HUES6 (cell line): Measurements from ENCODE around the gene GBF1.

ENCODE experiments used
- H3K27ac ChIP-seq: 2 replicates; pipeline ENCODE4 v1.7.0; 2013; ENCODE audit warnings: low read depth, mild to moderate bottlenecking, low read length, inconsistent platforms
- H3K27me3 ChIP-seq: 2 replicates; pipeline ENCODE4 v1.6.1; 2013; ENCODE audit warnings: low read length; ENCODE audit not compliant: control insufficient read depth, insufficient read depth
- H3K36me3 ChIP-seq: 2 replicates; pipeline ENCODE4 v1.6.1; 2013; ENCODE audit warnings: low read length; ENCODE audit not compliant: control insufficient read depth, insufficient read depth
- H3K4me1 ChIP-seq: 2 replicates; pipeline ENCODE4 v1.6.1; 2013; ENCODE audit warnings: low read length; ENCODE audit not compliant: control insufficient read depth, insufficient read depth
- H3K4me3 ChIP-seq: 2 replicates; pipeline ENCODE4 v1.5.1; 2013; ENCODE audit warnings: low read depth, low read length
- H3K9ac ChIP-seq: one replicate; pipeline ENCODE4 v1.6.1; 2013; ENCODE audit warnings: mild to moderate bottlenecking, low read length
- H3K9me3 ChIP-seq: 2 replicates; pipeline ENCODE4 v1.6.1; 2013; ENCODE audit warnings: low read depth, low read length; ENCODE audit not compliant: control insufficient read depth, insufficient read depth

GBF1 gene

DNA sequence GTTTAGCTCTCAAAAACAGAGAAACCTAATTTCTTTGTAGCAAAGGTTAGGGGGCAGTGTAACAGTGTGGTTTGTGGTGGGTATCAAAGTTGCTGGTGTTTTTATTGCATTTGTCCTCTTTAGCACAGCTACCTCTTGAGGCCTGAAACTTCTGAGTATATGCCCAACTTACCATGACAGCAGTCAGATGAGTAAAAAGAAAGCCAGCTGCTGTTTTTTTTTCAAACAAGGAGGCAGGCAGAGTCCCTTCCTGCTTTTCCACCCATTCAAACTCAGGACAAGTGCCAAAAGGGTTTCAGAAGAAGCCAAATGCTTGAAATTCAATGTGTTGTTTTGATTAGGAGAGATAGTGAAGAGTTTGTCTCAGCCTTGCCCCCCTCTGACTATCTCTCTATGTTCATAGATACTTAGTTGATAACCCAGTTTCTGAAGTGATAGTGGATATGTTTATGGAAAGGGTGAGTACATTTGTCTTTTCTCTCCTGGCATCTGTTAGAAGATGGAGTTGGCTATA lies 23.1 kb downstream of the GBF1 start:
- Histone ChIP-seq H3K4me3 (no peak overlapping the region), H3K27me3 (no peaks in the 10 kb centered on the region), H3K36me3 (no peaks in the 10 kb centered on the region; the same call in 1 of the 2 replicates), H3K4me1 (no peaks in the 10 kb centered on the region), H3K27ac (no peak overlapping the region), H3K9me3 (no peaks in the 10 kb centered on the region), H3K9ac (no peak overlapping the region)

DNA sequence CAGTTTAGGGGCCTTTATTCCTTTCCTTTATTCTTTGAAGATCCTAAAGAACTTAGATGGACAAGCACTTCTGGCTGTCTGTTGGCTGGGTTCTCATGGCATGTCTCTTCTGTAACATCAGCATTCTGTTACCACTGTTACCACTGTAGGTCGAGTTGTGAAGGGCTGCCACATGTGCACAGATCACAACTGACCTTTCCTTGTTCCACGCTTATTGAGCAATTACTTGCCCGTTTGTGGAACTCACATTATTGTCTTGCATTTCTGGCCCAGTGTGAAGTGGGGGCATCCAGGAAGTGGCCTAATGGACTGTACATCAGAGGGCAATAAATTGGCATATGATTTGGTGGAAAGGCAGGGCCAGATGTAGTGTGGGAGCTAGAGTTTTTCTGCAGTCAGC lies 23.7 kb downstream of the GBF1 start:
- no peaks in the 10 kb centered on the region for H3K9me3 ChIP-seq
- H3K27ac ChIP-seq, result no peak overlapping the region

GRCh38 chr10:102274062-102274461 lies 28.7 kb downstream of the GBF1 start:
- Histone ChIP-seq H3K36me3 (no peaks in the 10 kb centered on the region), H3K27ac (no peak overlapping the region), H3K27me3 (no peaks in the 10 kb centered on the region), H3K9ac (no peak overlapping the region), H3K4me3 (no peak overlapping the region), H3K9me3 (no peaks in the 10 kb centered on the region), H3K4me1 (no peaks in the 10 kb centered on the region)

More for the DNA sequence above, 23.7 kb downstream of the GBF1 start:
- Histone ChIP-seq H3K27me3 (no peaks in the 10 kb centered on the region), H3K36me3 (no peaks in the 10 kb centered on the region; the same call in 1 of the 2 replicates), H3K9ac (no peak overlapping the region), H3K4me3 (no peak overlapping the region), H3K4me1 (no peaks in the 10 kb centered on the region)

DNA sequence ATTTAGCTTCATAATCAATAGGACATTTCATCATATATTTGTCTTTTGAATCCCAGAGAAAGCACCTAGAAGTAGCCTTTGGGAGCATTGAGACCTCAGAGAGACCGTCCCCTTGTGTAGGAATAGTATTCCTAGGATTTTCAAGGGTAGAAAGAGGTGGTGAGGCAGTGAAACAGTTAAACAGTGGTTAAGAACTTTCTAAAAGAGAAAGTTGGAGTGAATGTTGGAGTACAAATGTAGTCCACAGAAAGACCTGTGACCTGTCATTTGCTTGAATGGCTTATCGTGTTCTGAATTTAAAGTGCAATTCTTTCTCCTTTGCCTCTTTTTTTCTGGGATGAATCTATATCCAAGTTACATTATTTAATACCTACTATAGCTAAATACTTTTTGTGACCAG lies 30.0 kb downstream of the GBF1 start:
- H3K9me3 ChIP-seq, result no peaks in the 10 kb centered on the region
- no peaks in the 10 kb centered on the region for H3K27me3 ChIP-seq
- H3K9ac ChIP-seq, result no peak overlapping the region
- no peak overlapping the region for H3K4me3 ChIP-seq
- no peak overlapping the region for H3K27ac ChIP-seq
- peaks cover 1% of the 10 kb centered on the region; the same call in 1 of the 2 replicates for H3K4me1 ChIP-seq
- H3K36me3 ChIP-seq, result no peaks in the 10 kb centered on the region

GRCh38 chr10:102279104-102279503 lies 33.8 kb downstream of the GBF1 start:
- no peak overlapping the region for H3K27ac ChIP-seq
- no peaks in the 10 kb centered on the region for H3K9me3 ChIP-seq

GRCh38 chr10:102280397-102281101 lies 35.2 kb downstream of the GBF1 start:
- Histone ChIP-seq H3K27ac (no peak overlapping the region), H3K4me3 (no peak overlapping the region), H3K36me3 (no peaks in the 10 kb centered on the region), H3K9ac (no peak overlapping the region), H3K27me3 (no peaks in the 10 kb centered on the region), H3K4me1 (peaks cover 6% of the 10 kb centered on the region; the same call in 1 of the 2 replicates), H3K9me3 (no peaks in the 10 kb centered on the region)

More at GRCh38 chr10:102279104-102279503, 33.8 kb downstream of the GBF1 start:
- no peak overlapping the region for H3K9ac ChIP-seq
- H3K4me3 ChIP-seq, result no peak overlapping the region
- H3K36me3 ChIP-seq, result no peaks in the 10 kb centered on the region
- H3K27me3 ChIP-seq, result no peaks in the 10 kb centered on the region
- peaks cover 6% of the 10 kb centered on the region; the same call in 1 of the 2 replicates for H3K4me1 ChIP-seq

DNA sequence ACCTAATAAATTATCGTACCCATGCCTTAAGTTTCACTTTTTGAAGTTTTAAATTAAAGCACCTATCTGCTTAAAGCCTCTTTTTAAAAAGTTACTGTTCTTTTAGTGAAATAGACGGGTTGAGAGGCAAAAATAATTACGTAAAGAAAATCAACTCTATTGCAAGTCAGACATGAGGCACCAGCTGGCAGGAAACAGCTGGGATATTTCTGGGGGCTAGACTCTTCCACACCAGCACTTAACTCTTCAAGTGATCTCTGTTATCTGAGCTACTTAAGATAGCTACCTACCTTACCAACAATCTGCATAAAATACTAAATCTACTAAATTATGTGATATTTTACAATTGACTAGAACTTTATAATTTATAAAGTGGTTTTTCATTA lies 35.8 kb downstream of the GBF1 start:
- Histone ChIP-seq H3K4me1 (peaks cover 6% of the 10 kb centered on the region; the same call in 1 of the 2 replicates), H3K9ac (no peak overlapping the region)

DNA sequence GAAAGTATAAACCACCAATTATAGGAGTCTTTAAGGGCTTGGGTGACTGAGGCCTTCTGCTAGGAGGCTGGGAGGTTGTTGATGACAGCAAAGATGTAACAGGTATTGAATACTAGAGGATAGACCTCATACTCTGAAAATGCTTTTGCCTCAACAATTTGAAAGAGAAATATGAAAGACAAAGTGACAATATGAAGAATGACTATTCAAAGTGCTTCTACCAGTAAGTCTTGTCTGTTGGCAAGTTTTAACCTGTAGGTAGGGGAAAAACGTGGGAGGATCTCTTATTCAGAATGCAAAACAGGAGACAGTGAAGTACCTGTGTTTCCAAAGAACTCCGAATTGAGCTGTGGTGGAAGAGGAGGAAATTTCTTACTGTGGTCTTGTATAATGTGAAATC lies 38.2 kb downstream of the GBF1 start:
- Histone ChIP-seq H3K9me3 (no peaks in the 10 kb centered on the region), H3K4me3 (no peak overlapping the region), H3K27me3 (no peaks in the 10 kb centered on the region), H3K4me1 (peaks cover 6% of the 10 kb centered on the region; the same call in 1 of the 2 replicates), H3K36me3 (no peaks in the 10 kb centered on the region), H3K9ac (no peak overlapping the region), H3K27ac (no peak overlapping the region)

More for the DNA sequence above, 35.8 kb downstream of the GBF1 start:
- Histone ChIP-seq H3K27me3 (no peaks in the 10 kb centered on the region), H3K4me3 (no peak overlapping the region), H3K36me3 (no peaks in the 10 kb centered on the region), H3K9me3 (no peaks in the 10 kb centered on the region), H3K27ac (no peak overlapping the region)

- Histone ChIP-seq H3K9me3 (no peaks in the 10 kb centered on the region), H3K9ac (no peak overlapping the region), H3K4me1 (peaks cover 6% of the 10 kb centered on the region; the same call in 1 of the 2 replicates), H3K27ac (no peak overlapping the region), H3K36me3 (no peaks in the 10 kb centered on the region), H3K4me3 (no peak overlapping the region), H3K27me3 (no peaks in the 10 kb centered on the region)
These were observed 38.6 kb downstream of the GBF1 start for GRCh38 chr10:102283890-102284289.

DNA sequence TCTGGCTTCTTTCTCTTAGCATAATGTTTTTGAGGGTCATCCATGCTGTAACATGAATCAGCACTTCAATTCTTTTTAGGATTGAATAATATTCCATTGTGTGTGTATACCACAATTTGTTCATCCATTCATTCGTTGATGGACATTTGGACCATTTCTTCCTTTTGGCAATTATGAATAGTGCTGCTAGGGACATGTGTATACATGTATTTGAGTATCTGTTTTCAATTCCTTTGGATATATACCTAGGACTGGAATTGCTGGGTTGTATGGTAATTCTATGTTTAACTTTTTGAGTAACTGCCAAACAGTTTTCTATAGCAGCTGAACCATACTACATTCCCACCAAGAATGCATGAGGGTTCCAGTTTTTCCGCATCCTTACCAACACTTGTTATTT lies 39.2 kb downstream of the GBF1 start:
- no peak overlapping the region for H3K9ac ChIP-seq
- peaks cover 6% of the 10 kb centered on the region; the same call in 1 of the 2 replicates for H3K4me1 ChIP-seq
- H3K27ac ChIP-seq, result no peak overlapping the region
- H3K36me3 ChIP-seq, result no peaks in the 10 kb centered on the region
- no peaks in the 10 kb centered on the region for H3K27me3 ChIP-seq
- H3K4me3 ChIP-seq, result no peak overlapping the region
- H3K9me3 ChIP-seq, result no peaks in the 10 kb centered on the region

- Histone ChIP-seq H3K27ac (no peak overlapping the region), H3K9me3 (no peaks in the 10 kb centered on the region), H3K36me3 (no peaks in the 10 kb centered on the region), H3K27me3 (no peaks in the 10 kb centered on the region), H3K4me3 (no peak overlapping the region), H3K4me1 (peaks cover 6% of the 10 kb centered on the region; the same call in 1 of the 2 replicates), H3K9ac (no peak overlapping the region)
These were observed 39.8 kb downstream of the GBF1 start for GRCh38 chr10:102285133-102285532.
